CD4-positive, alpha-beta T cell treated with Interleukin-17A for 4 hours (primary cell): ENCODE data around the gene CEP104.
A peak's percentile ranks its signal among the peaks of the same experiment; 100 is the strongest.

Experiments
- DNase-seq: peaks from one replicate; pipeline ENCODE4 v3.0.0-alpha.2; 2020; ENCODE audit warnings: mixed read lengths

The CEP104 gene

DNA sequence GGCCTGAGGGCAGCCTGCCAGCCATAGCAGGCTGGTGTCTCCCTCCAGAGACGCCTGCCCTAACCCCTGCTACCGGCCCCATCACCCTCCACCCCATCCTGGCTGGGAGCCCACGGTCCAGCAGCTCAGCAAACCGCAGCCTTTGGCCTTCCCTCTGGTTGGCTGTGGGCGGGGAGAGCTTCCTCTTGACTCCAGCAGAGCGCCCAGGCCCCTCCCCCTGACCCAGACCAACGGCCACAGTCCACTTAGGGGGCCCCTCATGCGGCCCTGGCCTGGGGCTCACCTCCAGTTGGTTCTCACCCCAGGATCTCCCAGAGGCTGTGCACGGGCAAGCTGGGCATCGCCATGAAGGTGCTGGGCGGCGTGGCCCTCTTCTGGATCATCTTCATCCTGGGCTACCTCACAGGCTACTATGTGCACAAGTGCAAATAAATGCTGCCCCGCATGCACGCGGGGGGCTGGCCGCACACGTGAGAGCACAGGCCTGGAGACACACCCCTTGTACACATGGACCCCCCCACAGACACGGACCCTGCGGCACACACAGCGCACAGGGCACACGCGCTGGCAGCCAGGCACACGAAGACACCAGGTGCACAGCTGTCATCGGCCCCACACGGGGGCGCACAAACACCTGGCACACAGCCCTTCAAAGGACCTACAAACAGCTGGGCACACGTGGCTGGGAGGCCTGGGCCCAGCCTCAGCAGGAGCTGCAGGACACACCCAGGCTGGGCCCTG lies 81.4 kb downstream of the CEP104 start:
- peak; percentile 68 for DNase-seq

DNA sequence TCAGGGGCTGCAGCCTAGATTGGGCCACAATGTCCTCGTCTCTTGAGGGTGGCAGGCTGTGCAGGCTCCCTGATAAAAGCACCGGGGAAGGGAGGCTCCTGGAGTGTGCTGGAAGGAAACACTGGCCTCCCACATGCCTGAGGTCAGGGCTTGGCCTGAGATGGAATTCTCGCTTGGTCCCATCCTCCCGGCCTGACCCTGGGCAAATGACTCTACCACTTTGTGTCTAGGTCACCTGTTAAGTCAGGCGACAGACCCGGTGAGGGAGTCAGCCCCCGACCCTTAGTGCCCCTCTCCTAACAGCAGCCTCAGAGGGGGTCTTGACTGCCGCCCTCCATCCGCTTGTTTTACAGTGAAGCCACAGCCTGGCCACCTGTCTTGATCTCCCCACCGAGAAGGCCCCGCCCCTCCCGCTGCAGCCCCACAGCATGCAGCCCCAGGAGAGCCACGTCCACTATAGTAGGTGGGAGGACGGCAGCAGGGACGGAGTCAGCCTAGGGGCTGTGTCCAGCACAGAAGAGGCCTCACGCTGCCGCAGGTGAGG lies 82.0 kb downstream of the CEP104 start:
- no peak for DNase-seq

DNA sequence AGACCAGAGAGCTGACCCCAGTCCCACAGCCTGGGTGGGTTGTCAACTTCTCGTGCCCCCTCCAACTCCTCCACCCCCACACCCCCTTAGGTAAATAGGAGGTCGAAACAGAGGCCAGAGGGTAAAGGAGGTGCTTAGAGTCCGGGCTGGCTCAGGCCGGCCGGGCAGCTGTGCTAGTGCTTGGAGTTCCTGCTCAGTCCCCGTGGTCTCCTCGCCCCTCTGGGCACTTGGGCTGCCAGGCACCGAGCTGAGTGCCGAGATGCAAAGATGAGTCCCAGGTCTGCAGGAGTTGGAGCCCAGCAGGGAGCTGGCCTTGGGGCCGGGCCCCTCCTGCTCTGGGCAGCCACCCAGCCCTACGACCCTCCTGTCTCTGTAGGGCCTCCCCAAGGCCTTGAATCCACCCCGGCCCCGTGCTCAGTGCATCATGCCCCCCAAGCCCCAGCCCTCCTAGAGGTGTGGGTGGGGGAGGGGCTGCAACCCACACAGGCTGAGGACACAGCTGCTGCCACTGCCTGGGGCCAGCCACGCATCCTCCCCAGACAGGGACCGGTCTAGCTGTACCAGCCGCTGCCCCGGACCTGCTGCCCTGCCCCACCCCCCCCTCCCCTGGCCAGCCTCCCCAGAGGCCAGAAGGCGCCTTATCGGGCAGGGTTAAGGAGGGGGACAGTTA lies 82.6 kb downstream of the CEP104 start:
- DNase-seq = no peak

DNA sequence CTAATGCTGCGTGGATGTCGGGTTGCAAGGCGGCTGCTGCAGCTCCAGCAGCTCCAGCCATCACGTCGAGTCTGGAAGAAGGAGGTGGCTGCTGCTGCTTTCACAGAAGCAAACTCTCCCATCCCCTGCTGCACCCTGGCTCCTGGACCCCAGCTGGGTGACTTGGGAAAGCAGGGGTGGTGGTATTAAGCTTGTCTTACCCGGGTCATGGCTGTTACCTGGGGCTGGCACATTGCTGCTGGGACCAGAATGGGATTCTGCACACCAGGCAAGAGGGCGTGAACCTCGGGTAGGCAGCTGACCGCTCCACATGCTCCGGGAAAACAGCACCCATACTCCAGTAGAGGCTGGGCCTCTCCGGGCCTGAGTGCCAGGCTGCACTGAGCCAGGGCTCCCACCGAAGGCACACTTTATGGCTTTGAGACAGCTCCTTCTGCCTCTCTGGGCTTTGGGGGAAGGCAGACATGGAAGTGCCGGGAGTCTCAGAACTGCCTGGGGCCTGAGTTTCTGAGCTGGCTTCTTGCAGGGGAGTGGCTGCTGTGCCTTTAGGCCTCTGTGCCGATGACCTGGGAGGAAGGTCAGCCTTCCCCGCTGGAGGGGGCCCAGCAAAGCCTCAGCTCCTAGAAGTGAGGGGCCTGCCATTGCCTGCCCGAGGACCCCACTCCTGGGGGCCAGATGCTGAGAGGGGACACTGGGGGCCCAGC lies 83.3 kb downstream of the CEP104 start:
- no peak for DNase-seq

DNA sequence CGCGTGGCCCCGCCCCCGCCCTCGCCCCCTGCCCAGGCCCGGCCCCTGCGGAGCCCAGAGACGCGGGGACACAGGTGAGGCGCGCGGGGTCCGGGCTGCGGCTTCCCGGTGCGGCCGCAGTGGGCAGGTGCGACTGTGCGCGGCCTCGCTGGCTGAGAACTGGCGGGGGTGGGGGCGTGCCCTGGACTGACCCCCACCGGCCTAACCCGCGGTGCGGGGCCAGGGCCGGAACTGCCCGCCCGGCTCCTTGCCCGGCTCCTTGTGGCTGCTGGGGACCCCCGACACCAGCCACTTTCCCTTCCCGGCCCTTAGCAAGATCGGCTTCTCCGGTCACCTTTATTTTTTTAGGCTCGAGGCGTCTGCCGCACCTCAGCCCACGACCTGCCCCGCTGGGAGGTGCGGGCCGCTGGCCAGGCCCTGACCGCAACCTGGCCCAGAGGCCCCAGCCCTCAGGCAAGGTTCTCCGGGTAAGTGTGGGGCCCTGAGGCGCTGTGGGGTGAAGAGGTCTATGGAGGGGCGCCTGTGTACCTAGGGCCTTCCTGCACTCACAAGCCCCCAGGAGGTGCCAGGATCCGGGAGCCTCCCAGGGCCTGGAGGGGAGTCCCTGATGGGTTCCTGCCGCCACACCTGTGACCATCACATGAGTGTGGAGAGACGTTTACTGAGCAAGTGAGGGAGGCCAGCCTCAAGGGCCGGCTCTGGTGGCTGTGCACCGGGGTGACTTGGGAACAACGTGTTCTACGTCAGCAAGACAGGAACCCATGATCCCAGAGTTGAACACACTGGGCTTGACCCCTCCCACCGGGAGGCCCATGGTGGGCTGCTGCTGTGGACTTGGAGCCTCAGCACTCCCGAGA lies 84.1 kb downstream of the CEP104 start, which contains the start of gene SMIM1:
Gene SMIM1 (plus strand): TSS at position 35 of the 857 bp plus-strand sequence. CDS start 2,625 bp downstream, outside the sequence.
- no peak for DNase-seq

DNA sequence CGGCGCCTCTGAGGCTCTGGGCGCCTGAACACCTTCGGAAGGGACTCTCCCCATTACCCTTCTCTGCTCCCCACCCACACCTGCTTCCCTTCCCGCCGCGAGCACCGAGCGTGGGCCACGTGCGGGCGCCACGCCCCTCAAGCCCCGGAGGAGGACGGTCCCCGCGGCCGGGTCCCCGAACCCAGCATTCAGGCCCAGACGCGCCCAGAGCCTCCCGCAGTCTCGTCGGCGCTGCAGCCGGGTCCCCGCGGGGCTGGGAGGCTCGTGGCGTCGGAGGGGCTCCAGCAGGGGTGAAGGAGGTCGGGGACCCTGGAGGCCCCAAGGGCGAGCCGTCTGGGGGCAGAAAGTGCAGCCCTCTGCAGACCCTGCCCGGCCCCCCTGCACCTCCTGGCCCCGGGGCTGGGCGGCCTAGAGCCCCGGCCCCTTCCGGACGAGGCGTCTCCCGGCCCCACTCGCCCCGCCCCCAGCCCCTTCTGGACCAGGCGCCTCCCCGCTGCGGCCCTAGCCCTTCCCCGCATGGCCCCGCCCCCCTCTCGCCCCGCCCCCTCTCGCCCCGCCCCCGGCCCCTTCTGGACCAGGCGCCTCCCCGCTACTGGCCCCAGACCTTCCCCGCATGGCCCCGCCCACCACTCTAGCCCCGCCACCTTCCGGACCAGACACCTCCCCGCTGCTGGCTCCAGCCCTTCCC lies 84.8 kb downstream of the CEP104 start:
- peak; percentile 98 for DNase-seq

DNA sequence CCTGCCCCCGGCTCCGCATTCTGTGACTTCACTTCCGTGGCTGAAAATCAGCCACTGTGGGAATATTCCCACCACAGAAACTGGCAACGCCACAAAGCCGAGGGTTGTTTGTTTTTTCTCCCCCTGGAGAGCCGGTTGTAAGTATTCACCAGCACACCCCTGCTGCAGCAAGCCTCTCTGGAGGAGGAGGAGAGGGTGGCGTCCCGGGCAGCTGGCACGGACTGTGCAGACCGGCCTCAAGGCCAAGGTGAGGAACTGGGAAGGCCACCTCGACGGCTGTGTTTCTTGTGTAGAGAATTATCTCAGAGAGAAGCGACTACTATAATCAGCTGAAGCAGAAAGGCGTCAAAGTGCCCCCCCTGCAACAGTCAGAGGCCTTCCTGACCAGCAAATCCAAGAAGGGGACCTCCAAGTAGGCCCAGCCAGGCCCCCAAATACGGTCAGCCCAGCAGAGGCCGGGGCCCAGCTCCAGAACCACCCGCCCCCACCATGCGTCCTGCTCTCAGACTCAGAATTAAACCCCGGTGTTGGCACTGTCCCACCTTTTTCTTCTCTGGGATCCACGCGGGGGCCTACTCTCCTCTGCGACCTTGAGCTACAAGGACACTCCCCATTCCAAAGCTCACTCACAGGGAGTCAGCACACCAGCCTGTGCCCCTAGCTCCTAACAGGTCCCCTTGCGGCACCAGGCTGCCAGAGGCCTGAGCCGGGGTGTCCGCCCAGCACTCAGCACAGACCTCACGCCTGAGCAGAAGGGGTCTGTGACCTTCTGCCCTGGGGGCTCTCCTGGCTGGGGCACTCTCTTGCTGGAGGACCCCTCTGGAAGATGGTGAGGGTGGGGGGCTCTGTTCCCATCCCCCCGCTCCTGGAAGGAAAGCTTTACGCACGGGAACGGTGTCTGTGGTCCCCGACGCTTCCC lies 85.6 kb downstream of the CEP104 start:
- no peak for DNase-seq

DNA sequence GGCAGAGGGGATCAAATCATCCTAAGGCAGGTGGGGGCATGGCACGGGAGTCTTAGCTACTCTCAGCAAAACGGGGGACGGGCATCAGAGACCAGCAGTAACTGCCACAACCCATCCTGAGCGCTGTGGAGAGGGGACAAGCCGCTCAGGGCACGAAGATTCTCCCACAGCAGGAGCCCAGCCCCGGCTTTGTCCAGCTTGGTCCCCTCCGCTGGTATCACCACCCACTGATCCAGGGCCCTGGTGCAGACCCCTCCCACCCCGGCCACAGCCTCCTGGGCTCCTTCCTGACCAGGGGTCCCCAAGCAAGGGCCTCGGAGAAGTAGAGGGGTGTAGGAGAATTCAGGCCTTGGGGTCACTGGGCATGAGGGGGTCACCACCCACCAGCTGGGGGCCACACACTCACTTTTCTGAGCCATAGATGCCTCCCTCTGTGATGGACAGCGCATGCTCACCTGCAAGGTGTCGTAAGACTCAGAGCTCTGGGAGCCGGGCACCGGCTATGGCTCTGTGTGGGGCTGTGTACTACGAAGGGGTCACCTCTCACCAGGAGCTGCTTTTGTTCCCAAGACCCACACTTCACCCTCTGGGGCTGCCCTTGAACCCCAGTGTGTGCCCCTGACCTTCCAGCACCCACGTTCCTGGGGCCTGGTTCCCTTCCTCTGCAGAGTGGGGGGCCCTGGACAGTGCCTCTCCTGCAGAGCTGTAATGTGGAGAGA lies 86.8 kb downstream of the CEP104 start:
- DNase-seq = no peak

DNA sequence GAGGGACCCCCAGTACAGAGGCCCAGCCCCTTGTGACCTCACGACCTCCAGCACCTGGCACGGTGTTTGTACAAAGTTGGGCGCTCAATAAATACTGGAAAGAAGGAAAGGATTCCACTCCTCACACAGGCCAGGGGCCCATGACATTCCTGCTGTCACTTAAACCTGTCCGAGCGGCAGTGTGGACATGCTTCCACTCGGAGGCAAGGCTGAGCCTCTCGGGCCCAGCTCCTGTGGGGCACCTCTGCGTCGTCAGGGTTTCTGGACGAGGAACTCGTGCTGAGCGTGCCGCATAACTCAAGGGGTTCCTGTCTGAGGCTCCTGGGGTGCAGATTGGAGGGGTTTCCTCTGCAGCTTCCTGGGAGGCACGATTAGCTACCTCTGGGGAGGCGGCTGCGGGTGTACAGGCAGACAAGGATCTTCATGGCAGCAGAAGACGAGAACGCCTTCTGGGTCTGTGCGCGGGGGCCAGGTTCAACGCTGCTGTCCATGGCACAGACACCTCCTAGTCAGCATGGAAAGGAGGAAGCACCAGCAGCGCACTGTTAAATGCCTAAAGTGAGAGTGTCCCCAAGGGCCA lies 88.1 kb downstream of the CEP104 start:
- no peak for DNase-seq

DNA sequence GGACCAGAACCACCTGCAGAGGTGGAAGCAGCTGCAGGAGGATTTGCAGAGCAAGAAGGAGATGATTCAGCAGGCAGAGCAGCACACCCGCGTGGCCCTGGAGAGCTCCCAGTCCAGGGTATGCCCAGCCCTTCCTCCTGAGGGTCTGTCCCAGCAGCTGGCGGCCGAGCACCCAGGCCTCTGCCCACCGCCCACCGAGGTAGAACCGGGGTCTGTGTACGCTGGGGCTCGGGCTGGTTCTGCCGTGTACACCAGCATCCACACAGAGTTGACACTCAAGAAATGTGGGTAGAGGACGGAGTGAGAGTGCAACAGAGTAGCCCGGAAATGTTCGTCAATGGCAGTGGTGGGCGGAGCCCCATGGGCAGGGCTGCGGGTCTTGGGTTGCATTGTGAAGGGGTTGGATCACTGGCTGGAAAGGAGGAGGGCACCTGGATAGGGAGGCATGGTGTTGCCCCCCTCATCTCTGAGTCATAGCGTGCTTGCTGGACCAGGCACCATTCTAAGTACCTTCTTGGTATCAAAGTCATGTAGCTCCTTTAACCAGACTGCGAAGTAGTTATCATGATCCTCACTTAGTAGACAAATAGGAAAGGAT lies 89.6 kb downstream of the CEP104 start:
- no peak for DNase-seq

DNA sequence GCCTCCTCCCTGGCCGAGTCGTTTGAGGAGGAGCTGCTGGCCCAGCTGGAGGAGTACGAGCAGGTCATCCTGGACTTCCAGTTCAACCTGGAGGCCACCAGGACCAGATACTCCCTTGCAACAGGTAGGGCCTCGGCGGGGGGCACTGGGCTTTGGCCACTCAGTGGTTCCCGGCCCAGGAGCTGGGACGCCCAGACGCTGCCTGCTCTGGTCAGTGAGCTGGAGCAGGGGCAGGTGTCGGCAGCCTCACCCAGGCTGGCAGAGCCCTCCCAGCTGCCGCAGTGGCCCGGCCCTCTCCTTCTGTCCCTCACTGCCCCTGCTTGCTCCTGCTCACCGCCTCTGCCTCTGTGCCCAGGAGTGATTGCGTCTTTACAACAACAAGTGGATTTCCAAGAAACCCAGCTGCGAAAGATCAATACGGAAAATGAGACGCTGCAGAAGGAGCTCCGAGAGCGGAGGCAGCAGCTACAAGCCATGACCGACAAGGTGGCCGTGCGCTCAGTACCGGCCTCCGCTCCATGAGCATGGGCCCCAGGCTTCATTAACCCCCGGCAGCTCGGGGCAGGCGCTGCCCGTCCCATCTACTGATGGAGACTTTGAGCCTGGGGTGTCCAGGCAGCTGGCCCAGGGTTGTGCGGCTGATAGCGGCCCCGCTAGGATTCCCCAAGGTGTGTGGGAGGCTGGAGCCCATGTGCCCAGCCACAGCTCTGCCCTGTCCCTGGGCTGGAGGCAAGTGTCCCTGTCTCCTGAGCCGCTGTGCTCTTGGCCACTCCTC lies 93.5 kb downstream of the CEP104 start:
- DNase-seq = no peak

DNA sequence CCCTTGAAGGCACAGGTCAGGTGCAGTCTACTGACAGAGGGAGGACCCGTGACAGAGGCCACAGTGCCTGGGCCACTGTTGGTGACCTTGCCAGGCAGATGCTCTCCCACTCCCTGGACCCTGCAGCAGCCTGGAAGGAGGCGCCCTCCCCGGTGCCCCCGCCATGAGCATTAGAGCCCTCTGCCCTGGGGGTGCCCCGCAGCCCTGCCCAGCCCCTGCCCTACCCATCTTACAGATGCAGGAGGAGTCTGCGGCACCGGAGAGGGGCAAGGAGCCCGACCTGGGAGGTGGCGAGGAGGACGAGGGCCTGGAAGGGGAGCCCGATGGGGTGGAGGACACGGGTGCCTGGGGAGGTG lies 94.2 kb downstream of the CEP104 start:
- DNase-seq = no peak

DNA sequence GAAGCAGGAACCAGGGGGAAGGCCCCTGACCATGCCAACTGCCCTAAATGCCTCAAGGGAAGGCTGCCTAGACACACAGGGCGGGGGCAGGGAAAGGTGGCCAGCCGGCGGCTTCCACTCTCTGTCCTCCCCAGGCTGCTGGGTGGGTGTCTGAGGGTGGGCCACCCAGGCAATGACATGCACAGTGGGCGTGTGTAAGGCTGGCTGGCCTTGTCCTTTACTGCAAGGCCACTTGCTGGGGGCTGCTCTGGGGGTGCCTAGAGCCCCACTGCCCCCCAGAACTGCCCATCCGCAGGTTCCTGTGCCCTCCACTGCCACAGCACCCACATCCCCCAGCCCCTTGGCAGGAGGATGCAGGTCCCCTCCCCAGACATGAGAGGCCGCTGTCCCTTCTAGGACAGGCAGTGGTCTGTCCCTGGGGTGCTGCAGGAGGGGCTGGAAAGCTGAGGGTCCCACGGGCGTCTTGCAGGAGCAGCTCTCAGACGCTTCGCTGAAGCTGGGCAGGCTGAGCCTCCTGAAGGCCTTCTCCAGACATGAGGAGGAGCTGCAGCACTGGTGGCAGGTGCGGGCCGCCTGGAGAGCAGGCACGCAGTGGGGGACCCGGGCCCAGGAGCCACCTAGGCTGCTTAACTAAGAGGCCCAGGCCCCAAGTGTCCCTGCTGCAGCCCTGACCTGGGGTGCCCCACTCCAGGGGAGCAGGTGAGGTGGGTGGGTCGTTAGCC lies 94.7 kb downstream of the CEP104 start:
- no peak for DNase-seq
